GM21447 (cell line): ENCODE results near the gene WDR45B.
"Not testable (repeated sequence)": the region's sequence is repeated elsewhere in the genome, so short reads cannot be mapped to it uniquely, and the experiment has no call there.

Experiments
- ATAC-seq: cut with Tn5 transposase; IDR thresholded peaks from one replicate; pipeline ENCODE4 v1.9.1; 2021; ENCODE audit not compliant: unreplicated experiment

WDR45B gene

GRCh38 chr17:82586576-82587233 lies 61.5 kb downstream of the WDR45B start:
- ATAC-seq: no peak

- ATAC-seq: not testable (repeated sequence)
Observed at GRCh38 chr17:82585935-82586575, 62.2 kb downstream of the WDR45B start.

DNA sequence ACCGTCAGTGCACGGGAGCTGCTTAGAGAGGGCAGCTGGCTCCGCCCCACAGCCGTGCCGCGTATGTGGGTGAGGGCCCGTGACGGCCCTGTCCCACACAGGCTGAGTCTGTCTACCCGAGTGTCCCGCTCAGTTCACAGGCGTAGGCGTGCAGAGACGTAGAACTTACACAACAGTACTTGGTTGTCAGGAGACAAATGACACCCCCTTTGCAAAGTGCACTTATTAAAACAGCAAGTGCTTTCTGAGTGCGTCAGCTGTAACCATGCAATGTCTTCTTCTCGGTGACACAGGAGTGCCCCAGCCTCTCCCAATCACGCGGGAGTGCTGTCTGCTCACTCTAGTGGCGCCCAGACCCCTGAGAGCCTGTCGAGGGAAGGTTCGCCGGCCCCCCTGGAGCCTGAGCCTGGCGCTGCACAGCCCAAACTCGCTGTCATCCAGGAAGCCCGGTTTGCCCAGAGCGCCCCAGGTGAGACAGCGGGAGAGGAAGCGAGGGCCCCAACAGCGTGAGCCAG lies 64.5 kb downstream of the WDR45B start:
- ATAC-seq: no peak

- no peak for ATAC-seq
Observed at GRCh38 chr17:82582709-82583108, 65.5 kb downstream of the WDR45B start.

DNA sequence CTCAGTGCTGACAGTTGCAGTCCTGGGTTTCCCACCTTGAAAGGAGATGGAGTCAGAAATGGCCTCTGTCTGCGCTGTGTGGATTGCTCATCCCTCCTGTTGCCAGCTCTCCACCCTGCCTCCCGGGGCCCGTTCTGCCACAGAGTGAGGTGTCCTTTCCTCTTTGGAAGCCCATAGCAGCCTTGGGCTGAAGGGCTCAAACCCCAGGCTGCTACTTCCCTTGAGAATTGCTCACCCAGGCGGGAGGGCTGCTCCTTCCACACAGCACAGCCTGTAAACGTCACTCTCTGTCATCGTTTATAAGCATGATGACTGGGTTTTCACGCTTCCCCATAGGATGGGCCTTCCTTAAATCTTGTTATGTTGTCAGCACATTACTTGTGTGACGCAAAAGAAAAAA lies 66.0 kb downstream of the WDR45B start:
- no peak for ATAC-seq

GRCh38 chr17:82579969-82580368 lies 68.3 kb downstream of the WDR45B start:
- ATAC-seq: not testable (repeated sequence)

DNA sequence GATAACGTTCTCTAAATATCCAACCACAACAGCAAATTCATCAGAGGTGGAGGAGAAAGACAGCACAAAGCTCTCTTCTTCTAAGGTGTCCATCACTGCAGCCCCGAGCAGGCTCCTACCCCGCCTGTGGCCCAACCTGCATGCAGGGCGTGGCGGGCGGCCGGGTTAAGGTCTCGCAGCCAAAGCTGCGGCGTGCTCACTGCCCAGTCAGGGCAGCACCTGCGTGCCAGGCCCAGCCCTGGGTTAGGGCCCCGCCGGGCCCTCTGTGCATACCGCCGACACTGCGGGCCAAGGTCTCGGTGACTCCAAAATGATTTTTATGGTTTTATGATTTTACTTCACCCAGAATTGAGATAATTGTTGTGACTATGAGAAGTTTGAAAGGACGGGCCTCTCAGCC lies 70.9 kb downstream of the WDR45B start:
- ATAC-seq: no peak

GRCh38 chr17:82575581-82576221 lies 72.5 kb downstream of the WDR45B start:
- not testable (repeated sequence) for ATAC-seq

DNA sequence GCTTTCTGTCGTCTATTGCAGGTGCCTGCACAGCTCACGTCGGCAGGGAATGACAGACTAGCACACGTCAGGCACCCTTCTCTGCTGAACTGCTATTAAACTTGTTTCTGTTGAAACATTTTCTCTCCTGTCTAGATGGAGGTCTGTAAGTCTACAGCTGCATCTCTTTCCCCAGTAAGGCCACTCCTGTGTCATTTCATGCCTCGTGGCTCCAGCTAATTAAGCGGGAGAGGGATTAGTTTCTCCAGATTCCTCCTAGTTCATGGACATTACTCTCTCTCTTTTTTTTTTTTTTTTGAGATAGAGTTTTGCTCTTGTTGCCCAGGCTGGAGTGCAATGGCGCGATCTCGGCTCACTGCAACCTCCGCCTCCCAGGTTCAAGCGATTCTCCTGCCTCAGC lies 74.2 kb downstream of the WDR45B start:
- no peak for ATAC-seq

GRCh38 chr17:82571855-82572254 lies 76.4 kb downstream of the WDR45B start:
- ATAC-seq: no peak

- ATAC-seq: no peak
Observed at GRCh38 chr17:82570277-82570676, 78.0 kb downstream of the WDR45B start.

DNA sequence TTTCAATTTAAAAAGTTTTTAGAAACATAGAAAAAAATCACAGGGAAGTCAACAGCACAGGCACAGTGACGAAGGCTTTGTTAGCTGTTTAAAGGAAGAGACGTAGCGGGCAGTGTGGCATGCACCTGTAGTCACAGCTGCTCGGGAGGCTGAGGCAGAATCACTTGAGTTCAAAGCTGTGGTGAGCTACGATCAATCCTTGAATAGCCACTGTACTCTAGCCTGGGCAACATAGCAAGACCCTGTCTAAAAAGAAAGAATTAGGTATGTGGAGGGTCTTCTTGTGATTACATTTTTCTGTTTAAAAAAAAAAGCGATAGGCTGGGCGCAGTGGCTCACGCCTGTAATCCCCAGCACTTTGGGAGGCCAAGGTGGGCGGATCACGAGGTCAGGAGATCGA lies 78.6 kb downstream of the WDR45B start:
- no peak for ATAC-seq

DNA sequence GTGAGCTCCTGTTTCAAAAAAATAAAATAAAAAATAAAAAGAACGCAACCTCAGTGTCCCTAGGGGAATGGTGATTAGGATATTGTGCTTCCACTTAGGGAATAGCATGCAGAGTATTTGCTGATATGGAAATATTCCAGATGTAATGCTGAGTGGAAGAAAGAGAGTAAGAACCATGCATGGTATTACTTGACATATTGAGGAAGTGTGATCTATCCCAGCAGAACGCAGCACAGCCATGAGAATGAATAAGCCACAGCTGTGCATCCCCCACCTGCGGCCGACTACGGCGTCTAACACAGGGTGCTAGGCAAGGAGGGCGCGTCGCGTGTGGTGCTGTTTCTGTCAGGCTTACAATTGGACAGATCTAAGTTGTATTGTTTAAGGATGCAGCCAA lies 79.2 kb downstream of the WDR45B start:
- no peak for ATAC-seq

DNA sequence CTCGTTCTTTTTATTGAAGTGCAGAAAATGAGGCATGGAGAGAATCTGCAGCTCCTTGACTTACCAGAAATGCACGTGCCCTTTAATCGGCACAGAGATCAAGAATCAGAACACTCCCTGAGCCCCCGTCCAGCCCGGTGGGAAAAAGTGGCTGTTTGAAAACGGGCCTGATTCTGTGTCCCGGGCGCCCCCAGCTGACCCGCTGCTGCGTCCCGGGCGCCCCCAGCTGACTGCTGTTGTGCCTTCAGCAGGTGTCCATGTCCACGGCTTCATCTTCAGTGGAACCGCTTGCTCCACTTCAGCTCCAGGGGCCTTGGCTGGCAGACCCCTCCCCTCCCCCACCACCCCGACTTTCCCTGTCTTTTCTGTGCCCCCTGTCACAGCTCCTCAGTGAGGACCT lies 81.0 kb downstream of the WDR45B start:
- ATAC-seq: no peak

GRCh38 chr17:82566129-82566960 lies 81.9 kb downstream of the WDR45B start:
- ATAC-seq: no peak

- ATAC-seq: no peak
Observed at GRCh38 chr17:82565551-82565950, 82.7 kb downstream of the WDR45B start.
